Breast epithelium (tissue), 4 donors: ENCODE measurements around the gene RBM38. TPM values are rescaled to one million over a fixed set of nuclear protein-coding genes. Genes with fewer than 3 reads are reported as not detected.

ENCODE experiments used
- DNase-seq, 2 donors: peaks; one replicate each; pipeline ENCODE4 v3.0.0-alpha.2; 2019; ENCODE audit warnings: low spot score in 2 of 2
- H3K27ac ChIP-seq, 2 donors: fragments of 200-600 bp; sonication (generic) in 1 of 2; one replicate each; pipeline ENCODE4 v1.5.1; 2016 to 2019; ENCODE audit warnings: mild to moderate bottlenecking in 1 of 2
- H3K27me3 ChIP-seq, 2 donors: fragments of 200-600 bp; sonication (generic) in 1 of 2; one replicate each; pipeline versions ENCODE4 v1.5.1 to v1.6.0; 2017 to 2019; ENCODE audit warnings: control low read depth in 1 of 2, mild to moderate bottlenecking in 1 of 2
- H3K36me3 ChIP-seq: fragments of 200-600 bp; one replicate; pipeline ENCODE4 v1.5.1; 2019
- H3K4me1 ChIP-seq, 2 donors: fragments of 200-600 bp; sonication (generic); one replicate each; pipeline ENCODE4 v1.5.1; 2016 to 2019; ENCODE audit warnings: control low read depth in 1 of 2
- H3K4me3 ChIP-seq, 3 donors: fragments of 200-600 bp; sonication (generic); 1 replicate in 2 of 3; 2 replicates in 1 of 3; pipeline ENCODE4 v1.5.1; 2016 to 2019; ENCODE audit warnings: mild to moderate bottlenecking in 3 of 3, moderate library complexity in 2 of 3
- H3K9me3 ChIP-seq, 2 donors: fragments of 200-600 bp; sonication (generic) in 1 of 2; one replicate each; pipeline ENCODE4 v1.5.1; 2016 to 2019; ENCODE audit warnings: control low read depth in 1 of 2
- POLR2A ChIP-seq: fragments of 450-650 bp; IDR thresholded peaks from one replicate; pipeline ENCODE4 v1.6.1; 2016; ENCODE audit warnings: antibody characterized with exemption, mild to moderate bottlenecking, moderate library complexity
- POLR2AphosphoS5 ChIP-seq, 3 donors: sonication (generic); formaldehyde crosslinking; IDR thresholded peaks; one replicate each; pipeline ENCODE4 v1.6.1; 2017; ENCODE audit warnings: antibody characterized with exemption in 3 of 3
- intact Hi-C: fragments of 100-400 bp; cut with DNase I; formaldehyde crosslinking; loops from one replicate; pipeline ENCODE4 v1.15.1; 2023; ENCODE audit warnings: low total_unique reads
- total RNA-seq, 3 donors: library from RNA; depleted of rRNA; stranded (reverse); fragments of >200 nt; gene quantifications; one replicate each; pipeline ENCODE4 v1.1.0, GENCODE V29; 2016
- TF ChIP-seq, protein P1 (sequence below), 3 donors: fragments of 450-650 bp; IDR thresholded peaks; one replicate each; pipeline ENCODE4 v1.5.1; 2016 to 2017; ENCODE audit warnings: antibody characterized with exemption in 3 of 3, mild to moderate bottlenecking in 3 of 3, moderate library complexity in 3 of 3

Gene RBM38
- total RNA-seq, 3 donors from 2014 or later, result 5.1 to 13.5 (median 10.5) TPM

DNA sequence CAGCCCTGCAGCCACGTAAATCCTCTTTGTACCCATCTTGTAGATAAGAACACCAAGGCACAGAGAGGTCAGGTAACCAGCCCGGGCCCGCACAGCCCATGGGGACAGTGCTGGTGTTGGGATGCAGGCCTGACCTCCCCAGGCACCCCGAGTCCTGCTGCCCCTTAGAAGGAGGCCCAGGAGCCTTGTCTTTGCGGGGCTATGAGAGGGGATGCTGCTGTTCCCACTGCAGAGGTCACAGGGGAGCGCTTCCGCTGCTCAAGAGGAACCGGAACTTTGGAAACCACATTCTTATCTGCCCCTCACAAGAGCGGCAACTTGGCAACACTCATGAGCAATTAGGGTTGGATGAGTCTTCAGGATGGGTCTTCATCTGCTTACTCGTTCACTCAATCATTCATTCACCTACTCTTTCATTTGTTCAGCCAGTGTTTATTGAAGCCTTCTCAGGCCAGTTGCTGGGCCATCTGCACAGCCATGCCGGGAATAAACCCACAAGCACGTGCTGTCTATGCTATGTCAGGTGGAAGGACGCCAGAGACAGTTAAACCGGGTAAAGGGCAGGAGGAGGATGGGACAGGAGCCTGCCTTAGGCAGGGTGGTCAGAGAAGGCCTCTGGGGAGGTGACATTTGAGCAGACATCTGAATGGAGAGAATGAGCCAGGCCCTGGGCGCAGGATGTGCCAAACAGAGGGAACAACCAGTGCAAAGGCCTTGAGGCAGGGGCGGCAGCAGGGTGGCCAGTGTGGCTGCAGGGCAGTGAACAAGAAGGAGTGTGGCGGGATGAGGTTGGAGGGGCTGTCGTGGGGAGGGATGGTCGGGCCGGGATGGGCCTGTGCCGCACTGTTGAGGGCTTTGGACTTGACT, 60.8 kb downstream of the RBM38 start:
- TF ChIP-seq POLR2A (no peak), POLR2AphosphoS5 (IDR thresholded peaks at IDR 0.05) (no peak)
- TF ChIP-seq, protein P1, sequence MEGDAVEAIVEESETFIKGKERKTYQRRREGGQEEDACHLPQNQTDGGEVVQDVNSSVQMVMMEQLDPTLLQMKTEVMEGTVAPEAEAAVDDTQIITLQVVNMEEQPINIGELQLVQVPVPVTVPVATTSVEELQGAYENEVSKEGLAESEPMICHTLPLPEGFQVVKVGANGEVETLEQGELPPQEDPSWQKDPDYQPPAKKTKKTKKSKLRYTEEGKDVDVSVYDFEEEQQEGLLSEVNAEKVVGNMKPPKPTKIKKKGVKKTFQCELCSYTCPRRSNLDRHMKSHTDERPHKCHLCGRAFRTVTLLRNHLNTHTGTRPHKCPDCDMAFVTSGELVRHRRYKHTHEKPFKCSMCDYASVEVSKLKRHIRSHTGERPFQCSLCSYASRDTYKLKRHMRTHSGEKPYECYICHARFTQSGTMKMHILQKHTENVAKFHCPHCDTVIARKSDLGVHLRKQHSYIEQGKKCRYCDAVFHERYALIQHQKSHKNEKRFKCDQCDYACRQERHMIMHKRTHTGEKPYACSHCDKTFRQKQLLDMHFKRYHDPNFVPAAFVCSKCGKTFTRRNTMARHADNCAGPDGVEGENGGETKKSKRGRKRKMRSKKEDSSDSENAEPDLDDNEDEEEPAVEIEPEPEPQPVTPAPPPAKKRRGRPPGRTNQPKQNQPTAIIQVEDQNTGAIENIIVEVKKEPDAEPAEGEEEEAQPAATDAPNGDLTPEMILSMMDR (IDR thresholded peaks at IDR 0.05), result no peak
- no peak overlapping the region for H3K27ac ChIP-seq
- H3K4me1 ChIP-seq, result no peaks in the 10 kb centered on the region
- intact Hi-C loops, result loop anchor here (10.0 kb wide), 1 partner anchor 1917 kb away; no protein-coding TSS in a partner anchor
- peaks cover 0 to 4% of the 10 kb centered on the region in 2 donors for H3K27me3 ChIP-seq
- H3K9me3 ChIP-seq, result no peaks in the 10 kb centered on the region
- H3K4me3 ChIP-seq, result no peak overlapping the region
- no peak for DNase-seq
- H3K36me3 ChIP-seq, result no peaks in the 10 kb centered on the region

DNA sequence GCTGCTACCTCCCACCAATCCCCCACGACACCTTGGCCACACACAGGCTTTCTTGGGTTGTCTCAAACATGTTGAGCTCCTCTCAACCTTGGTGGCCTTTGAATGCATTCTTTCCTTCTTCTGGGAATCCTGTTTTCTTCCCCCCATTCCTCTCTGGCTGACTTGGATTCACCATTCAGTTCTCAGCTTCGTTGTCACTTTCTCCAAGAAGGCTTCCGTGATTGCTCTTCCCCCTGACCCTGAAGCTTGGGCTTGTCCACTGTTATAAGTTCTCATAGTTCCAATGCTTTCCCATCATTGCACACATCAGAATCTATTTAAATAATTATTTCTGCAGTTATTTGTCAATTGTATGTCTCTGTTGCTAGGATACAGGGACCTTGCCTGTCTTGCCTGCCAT, 64.2 kb downstream of the RBM38 start:
- H3K4me3 ChIP-seq, result no peak overlapping the region
- intact Hi-C loops, result loop anchor here (10.0 kb wide), 1 partner anchor 1921 kb away; no protein-coding TSS in a partner anchor
- H3K4me1 ChIP-seq, result no peaks in the 10 kb centered on the region
- H3K27ac ChIP-seq, result no peak overlapping the region
- H3K36me3 ChIP-seq, result no peaks in the 10 kb centered on the region
- no peak for DNase-seq
- no peaks in the 10 kb centered on the region for H3K9me3 ChIP-seq
- TF ChIP-seq POLR2AphosphoS5 (IDR thresholded peaks at IDR 0.05), result no peak
- TF ChIP-seq POLR2A, result no peak
- TF ChIP-seq, protein P1 (IDR thresholded peaks at IDR 0.05), result no peak
- H3K27me3 ChIP-seq, result no peaks in the 10 kb centered on the region

DNA sequence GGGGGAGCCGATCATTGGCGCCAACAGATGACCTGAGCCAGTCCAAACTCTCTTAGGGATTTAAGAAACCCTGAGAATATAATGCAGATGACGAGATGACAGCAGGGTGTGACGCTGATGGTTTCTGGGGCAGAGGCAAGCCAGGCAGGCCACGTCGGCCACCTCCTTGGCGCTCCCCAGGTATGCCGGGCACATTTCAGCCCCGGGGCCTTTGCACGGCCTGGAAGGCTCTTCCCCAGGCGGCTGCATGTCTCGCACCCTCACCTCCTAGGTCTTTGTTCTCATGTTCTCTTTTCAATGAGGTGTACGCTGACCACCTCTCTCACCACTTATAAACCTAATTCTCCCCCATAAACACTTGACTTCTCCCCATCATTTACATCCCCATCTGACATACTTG, 64.9 kb downstream of the RBM38 start:
- Histone ChIP-seq H3K4me3 (no peak overlapping the region), H3K4me1 (no peaks in the 10 kb centered on the region), H3K27me3 (no peaks in the 10 kb centered on the region), H3K36me3 (no peaks in the 10 kb centered on the region), H3K27ac (no peak overlapping the region), H3K9me3 (no peaks in the 10 kb centered on the region)
- no peak for DNase-seq
- TF ChIP-seq, protein P1 (IDR thresholded peaks at IDR 0.05), result no peak
- TF ChIP-seq POLR2A, result no peak
- TF ChIP-seq POLR2AphosphoS5 (IDR thresholded peaks at IDR 0.05), result no peak
- intact Hi-C loops, result loop anchor here (10.0 kb wide), 1 partner anchor 1921 kb away; no protein-coding TSS in a partner anchor

DNA sequence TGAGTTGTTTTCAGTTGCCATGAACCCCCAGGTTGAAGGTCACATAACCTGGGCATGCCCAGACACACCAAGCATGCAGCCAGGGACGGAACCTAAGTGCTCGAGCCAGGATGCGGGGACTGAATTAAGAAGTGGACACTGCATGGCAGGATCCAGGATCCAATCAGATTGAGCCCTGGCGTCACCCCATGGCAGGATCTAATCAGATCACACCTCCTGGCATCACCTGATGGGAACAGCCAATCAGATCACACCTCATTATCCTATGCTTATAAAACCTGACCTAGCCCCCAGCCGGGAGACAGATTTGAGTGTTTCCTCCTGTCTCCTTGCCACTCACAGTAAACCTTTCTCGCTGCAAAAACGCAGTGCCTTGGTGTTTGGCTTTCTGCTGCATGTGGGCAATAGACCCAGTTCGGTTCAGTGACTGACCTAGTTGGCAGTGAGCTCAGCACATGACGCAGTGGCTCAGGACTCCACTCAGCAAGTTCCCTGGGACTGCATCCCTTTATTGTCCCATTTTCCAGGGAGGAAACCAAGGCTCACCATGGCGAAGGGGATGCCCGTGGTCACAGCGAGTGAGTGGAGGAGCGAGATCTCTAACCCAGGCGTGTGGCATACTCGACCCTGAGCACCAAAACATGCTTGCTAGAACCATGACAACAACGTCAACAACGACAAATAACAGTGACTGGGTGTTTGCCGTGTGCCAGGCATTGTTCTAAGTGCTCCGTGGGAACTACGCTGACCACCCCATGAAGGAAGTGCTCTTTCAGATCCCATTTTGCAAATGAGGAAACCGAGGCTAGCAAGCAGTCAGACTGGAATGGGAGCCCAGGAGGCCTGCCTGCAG, 66.3 kb downstream of the RBM38 start:
- intact Hi-C loops, result loop anchor here (10.0 kb wide), 1 partner anchor 1923 kb away; no protein-coding TSS in a partner anchor
- no peak for TF ChIP-seq POLR2AphosphoS5 (IDR thresholded peaks at IDR 0.05)
- TF ChIP-seq, protein P1 (IDR thresholded peaks at IDR 0.05), result no peak
- TF ChIP-seq POLR2A, result no peak
- H3K9me3 ChIP-seq, result no peaks in the 10 kb centered on the region
- no peaks in the 10 kb centered on the region for H3K27me3 ChIP-seq
- no peak for DNase-seq
- H3K36me3 ChIP-seq, result no peaks in the 10 kb centered on the region
- no peak overlapping the region for H3K27ac ChIP-seq
- H3K4me3 ChIP-seq, result no peak overlapping the region
- H3K4me1 ChIP-seq, result no peaks in the 10 kb centered on the region
